Measurements from ENCODE around the gene UNC93B1. TPM values are rescaled to one million over a fixed set of nuclear protein-coding genes. Genes with fewer than 3 reads are reported as not detected.
A peak's percentile ranks its signal among the peaks of the same experiment; 100 is the strongest.

Gene UNC93B1
- total and polyA plus RNA-seq, 2 of the 8 experiments (the other 6 are each of a cell fraction or from before 2014, with no cell fraction given) = 18.9 to 34.3 TPM

GRCh38 chr11:68044145-68044813, 40.4 kb upstream of the UNC93B1 start:
- DNase-seq (ENCODE audit: low read depth in 1 of 2, low spot score in 2 of 2) = no peak

More at GRCh38 chr11:68044145-68044813, 40.4 kb upstream of the UNC93B1 start:
- no peak overlapping the region for H3K9ac ChIP-seq (replicated peaks in 1 of 4; ENCODE audit: extremely low read depth in 1 of 4, low read depth in 3 of 4, low read length in 3 of 4)
- no peak overlapping the region for H4K5ac ChIP-seq (ENCODE audit: insufficient read length, low read depth, low read length)
- H2BK20ac ChIP-seq (ENCODE audit: low read length) = no peak overlapping the region
- FAIRE-seq = no peak
- H3K4me2 ChIP-seq (ENCODE audit: insufficient read depth in 1 of 2, low read depth in 2 of 2, low read length in 2 of 2) = no peak overlapping the region
- no peak overlapping the region for H3K23ac ChIP-seq (ENCODE audit: insufficient read length)
- H3K4me3 ChIP-seq (ENCODE audit: extremely low read depth in 1 of 4, insufficient read depth in 2 of 4, low read depth in 3 of 4, low read length in 4 of 4) = no peak overlapping the region
- 89% methylated on average over 16 of the region's 24 CpGs; no CpG with 5 or more reads in 1 of the 2 experiments for WGBS, 2 experiments (ENCODE audit: extremely low coverage in 1 of 2, insufficient coverage in 1 of 2, insufficient read length in 1 of 2, insufficient replicate concordance in 2 of 2, low coverage in 1 of 2, low lambda C conversion rate in 2 of 2, missing lambda C conversion rate in 1 of 2)
- H3K79me1 ChIP-seq (ENCODE audit: low read depth, low read length) = no peaks in the 10 kb centered on the region
- no peak overlapping the region for H3K14ac ChIP-seq (ENCODE audit: insufficient read length)
- peaks cover 4 to 15% (median 11%) of the 10 kb centered on the region in 4 experiments for H3K4me1 ChIP-seq (replicated peaks in 1 of 4; ENCODE audit: control insufficient read depth in 3 of 4, insufficient read depth in 4 of 4, low read length in 3 of 4)
- H4K8ac ChIP-seq (ENCODE audit: extremely low read depth, insufficient read depth, low read length) = no peak overlapping the region; the same call in 1 of the 2 replicates
- H3K9me3 ChIP-seq (ENCODE audit: insufficient read depth in 2 of 2, low read depth in 1 of 2, low read length in 1 of 2) = no peaks in the 10 kb centered on the region
- H3K79me2 ChIP-seq (ENCODE audit: control insufficient read depth in 1 of 2, insufficient read depth in 2 of 2, low read length in 2 of 2) = no peaks in the 10 kb centered on the region
- peaks cover 0 to 6% of the 10 kb centered on the region in 2 experiments for H4K20me1 ChIP-seq (replicated peaks in 1 of 2; ENCODE audit: control insufficient read depth in 1 of 2, insufficient read depth in 2 of 2, low read length in 2 of 2)
- ChIA-PET CTCF (ENCODE audit: partially characterized antibody) (interaction anchor here (1.2 kb wide), 1 partner anchor 8 kb away, joined by 4 read pairs; no protein-coding TSS in a partner anchor), POLR2A (ENCODE audit: partially characterized antibody) (interaction anchor here (4.5 to 16.6 kb wide), 2 partner anchors 8 to 12 kb away, joined by 24 to 183 read pairs; partner anchors contain the start of gene NDUFS8)
- no peak overlapping the region for H2BK12ac ChIP-seq (ENCODE audit: low read depth, low read length)
- no peak overlapping the region for H2BK15ac ChIP-seq (ENCODE audit: low read length)
- no peak overlapping the region; the same call in 1 of the 2 replicates for H3K18ac ChIP-seq (ENCODE audit: extremely low read depth, low read length)
- H2AFZ ChIP-seq (ENCODE audit: low read length) = no peak overlapping the region
- H3K36me3 ChIP-seq (ENCODE audit: control insufficient read depth in 2 of 4, insufficient read depth in 4 of 4, low read length in 3 of 4) = no peaks in the 10 kb centered on the region
- TF ChIP-seq RAD21 (IDR thresholded peaks at IDR 0.05 in 1 of 2, conservative IDR thresholded peaks at IDR 0.05 in 1 of 2; ENCODE audit: low read depth in 2 of 2, low read length in 2 of 2) (peak in 1 of 2 experiments; percentile 9; a peak in 1 of 4 replicates), YY1 (IDR thresholded peaks at IDR 0.05; ENCODE audit: low read depth, low read length) (no peak), CTCF (IDR thresholded peaks at IDR 0.05; ENCODE audit: control extremely low read depth in 1 of 3, insufficient read depth in 1 of 3, low read depth in 1 of 3, low read length in 3 of 3) (peak in 2 of 3 experiments; percentile 13 to 16; a peak in 2 of 4 replicates)
- H2AK5ac ChIP-seq (ENCODE audit: low read depth, low read length) = no peak overlapping the region
- H3K27me3 ChIP-seq (replicated peaks in 1 of 4; ENCODE audit: control insufficient read depth in 3 of 4, extremely low read depth in 1 of 4, insufficient read depth in 3 of 4, low read length in 3 of 4) = no peaks in the 10 kb centered on the region
- H2BK5ac ChIP-seq (ENCODE audit: low read depth, low read length) = no peak overlapping the region
- no peaks in the 10 kb centered on the region; the same call in 1 of the 2 replicates for H3K23me2 ChIP-seq (ENCODE audit: low read depth, low read length)
- no peak overlapping the region for H3K56ac ChIP-seq (replicated peaks; ENCODE audit: insufficient read length, low read depth, low read length)
- H2BK120ac ChIP-seq (replicated peaks; ENCODE audit: low read depth, low read length) = no peak overlapping the region
- H4K91ac ChIP-seq (replicated peaks; ENCODE audit: insufficient read length, low read length) = no peak overlapping the region
- no peak overlapping the region for H3K4ac ChIP-seq (replicated peaks; ENCODE audit: insufficient read length, low read depth, low read length)
- H3K27ac ChIP-seq (ENCODE audit: low read depth, low read length) = no peak overlapping the region

Data from H1 (cell line).